ENCODE results near the gene KCNMA1.

GRCh38 chr10:77363210-77363609, 274.4 kb downstream of the KCNMA1 start:
- no peak for TF ChIP-seq CTCF (IDR thresholded peaks at IDR 0.05 in 2 of 3, conservative IDR thresholded peaks at IDR 0.05 in 1 of 3; ENCODE audit: borderline replicate concordance in 1 of 3, insufficient read depth in 1 of 3, low read depth in 2 of 3, low read length in 2 of 3)
- no peak for TF ChIP-seq POLR2AphosphoS5 (IDR thresholded peaks at IDR 0.05; ENCODE audit: low read depth, low read length)
- TF ChIP-seq POLR2A (IDR thresholded peaks at IDR 0.05; ENCODE audit: borderline replicate concordance, extremely low read depth, insufficient read depth, insufficient read length) = no peak
- TF ChIP-seq SRF (IDR thresholded peaks at IDR 0.05; ENCODE audit: low read depth) = no peak
- no peak for TF ChIP-seq EZH2 (IDR thresholded peaks at IDR 0.05)
- TF ChIP-seq ZFX (IDR thresholded peaks at IDR 0.05) = no peak
- TF ChIP-seq SIN3A (IDR thresholded peaks at IDR 0.05; ENCODE audit: low read depth) = no peak
- no peak for TF ChIP-seq MAX (IDR thresholded peaks at IDR 0.05)
- TF ChIP-seq ZBTB33 (IDR thresholded peaks at IDR 0.05; ENCODE audit: extremely low read depth, insufficient replicate concordance, low read length) = no peak

Data from HCT116 (cell line).